ENCODE results near the gene KSR1. TPM values are rescaled to one million over a fixed set of nuclear protein-coding genes. Genes with fewer than 3 reads are reported as not detected.

The KSR1 gene
- total and polyA plus RNA-seq, 9 of the 15 experiments (the other 6 are each of a cell fraction or from before 2014, with no cell fraction given) = 1.4 to 51.7 (median 18.4) TPM

- TF ChIP-seq ZHX1 (conservative IDR thresholded peaks at IDR 0.05; ENCODE audit: low read length) (no peak), SIX5 (IDR thresholded peaks at IDR 0.05; ENCODE audit: borderline replicate concordance in 1 of 2, insufficient read depth in 1 of 2, low read depth in 1 of 2, low read length in 2 of 2) (no peak), GTF2F1 (IDR thresholded peaks at IDR 0.05; ENCODE audit: low read depth, low read length) (no peak), NCOR1 (IDR thresholded peaks at IDR 0.05) (no peak; the same call in 1 of the 2 replicates), POLR2AphosphoS5 (IDR thresholded peaks at IDR 0.05; ENCODE audit: control insufficient read depth, insufficient read depth, low read depth, low read length) (0 out of 2 replicates have a peak, but pooled peaks have one; percentile 22), POLR2A (conservative IDR thresholded peaks at IDR 0.05) (no peak), TBP (optimal IDR thresholded peaks at IDR 0.05; ENCODE audit: low read depth, low read length) (no peak), MNT (conservative IDR thresholded peaks at IDR 0.05) (no peak), ZKSCAN1 (IDR thresholded peaks at IDR 0.05; ENCODE audit: low read depth, low read length) (0 out of 2 replicates have a peak, but pooled peaks have one; percentile 43), CC2D1A (IDR thresholded peaks at IDR 0.05) (no peak), SUPT5H (IDR thresholded peaks at IDR 0.05) (no peak), E2F8 (IDR thresholded peaks at IDR 0.05; ENCODE audit: low read depth, partially characterized antibody) (no peak), STAG1 (CRISPR knock-in tag; IDR thresholded peaks at IDR 0.05; ENCODE audit: borderline replicate concordance) (no peak), ZSCAN29 (IDR thresholded peaks at IDR 0.05) (no peak), TARDBP (IDR thresholded peaks at IDR 0.05) (no peak), KDM4B (IDR thresholded peaks at IDR 0.05; ENCODE audit: borderline replicate concordance in 2 of 2, low read depth in 1 of 2) (no peak), ATF7 (IDR thresholded peaks at IDR 0.05) (peak; percentile 90), TRIM24 (IDR thresholded peaks at IDR 0.05) (no peak), DMBX1 (CRISPR knock-in tag; IDR thresholded peaks at IDR 0.05; ENCODE audit: borderline replicate concordance) (peak; percentile 37; the same call in 1 of the 2 replicates), ZNF282 (CRISPR knock-in tag; IDR thresholded peaks at IDR 0.05) (no peak), MXD1 (CRISPR knock-in tag; IDR thresholded peaks at IDR 0.05; ENCODE audit: borderline replicate concordance, poor library complexity, severe bottlenecking) (no peak), KLF1 (tag; IDR thresholded peaks at IDR 0.05) (no peak)
Measured at GRCh38 chr17:27544350-27545131, 88.3 kb downstream of the KSR1 start (continued).
